Caco-2 (cell line): ENCODE data around the gene HERC5. TPM values are rescaled to one million over a fixed set of nuclear protein-coding genes. Genes with fewer than 3 reads are reported as not detected.
A peak's percentile ranks its signal among the peaks of the same experiment; 100 is the strongest.
"Not testable (repeated sequence)": the region's sequence is repeated elsewhere in the genome, so short reads cannot be mapped to it uniquely, and the experiment has no call there.

ENCODE experiments used
- BruUV-seq: library from RNA; stranded (reverse); fragments of 400-500 nt; replicated peaks from 2 replicates; lab custom pipeline; 2021; lab: Mats Ljungman, UMichigan
- CTCF ChIA-PET: fragments of 300-600 bp; sonication (Branson Sonifier 250); formaldehyde crosslinking; loops from one replicate; lab custom pipeline; 2022; ENCODE audit warnings: antibody characterized with exemption; lab: Charles Lee
- POLR2A ChIA-PET: fragments of 300-600 bp; sonication (Branson Sonifier 250); formaldehyde crosslinking; loops from one replicate; lab custom pipeline; 2022; ENCODE audit warnings: antibody characterized with exemption; lab: Charles Lee
- DNase-seq, 2 experiments: peaks; one replicate each; pipeline versions ENCODE4 v3.0.0 to v3.0.0-alpha.2; 2020 to 2022
- H3K27me3 ChIP-seq: replicated peaks from 2 replicates; pipeline ENCODE4 v1.6.0; 2011; ENCODE audit warnings: low read length; ENCODE audit not compliant: control insufficient read depth, insufficient read depth
- H3K36me3 ChIP-seq: 2 replicates; pipeline ENCODE4 v1.5.1; 2011; ENCODE audit warnings: low read length; ENCODE audit not compliant: control insufficient read depth, insufficient read depth
- H3K4me1 ChIP-seq: fragments of 250-450 bp; sonication (Bioruptor Pico); 2 replicates; pipeline ENCODE4 v1.5.1; 2020; ENCODE audit warnings: mild to moderate bottlenecking
- H3K4me3 ChIP-seq: 2 replicates; pipeline ENCODE4 v1.5.1; 2011; ENCODE audit warnings: low read depth, mild to moderate bottlenecking, control low read depth, low read length
- H3K9me3 ChIP-seq: fragments of 250-450 bp; sonication (Bioruptor Pico); 2 replicates; pipeline ENCODE4 v1.5.1; 2020; ENCODE audit warnings: mild to moderate bottlenecking, moderate library complexity
- H3K27ac Mint-ChIP-seq: one replicate; pipeline ENCODE4 v1.8.0; 2022; ENCODE audit warnings: mixed read lengths; ENCODE audit not compliant: unreplicated experiment
- H3K27me3 Mint-ChIP-seq: one replicate; pipeline ENCODE4 v1.8.0; 2022; ENCODE audit warnings: mixed read lengths; ENCODE audit not compliant: insufficient read depth, unreplicated experiment
- H3K36me3 Mint-ChIP-seq: one replicate; pipeline ENCODE4 v1.8.0; 2022; ENCODE audit warnings: mild to moderate bottlenecking, mixed read lengths; ENCODE audit not compliant: insufficient read depth, unreplicated experiment
- H3K4me1 Mint-ChIP-seq: one replicate; pipeline ENCODE4 v1.8.0; 2022; ENCODE audit warnings: low read depth, mixed read lengths; ENCODE audit not compliant: unreplicated experiment
- H3K4me3 Mint-ChIP-seq: one replicate; pipeline ENCODE4 v1.8.0; 2022; ENCODE audit warnings: mild to moderate bottlenecking, moderate library complexity, mixed read lengths; ENCODE audit not compliant: unreplicated experiment
- H3K9me3 Mint-ChIP-seq: one replicate; pipeline ENCODE4 v1.8.0; 2022; ENCODE audit warnings: mixed read lengths; ENCODE audit not compliant: unreplicated experiment
- intact Hi-C: fragments of 100-400 bp; cut with micrococcal nuclease; formaldehyde crosslinking; loops from one replicate; pipeline ENCODE4 v1.10.0; 2022; ENCODE audit not compliant: unreplicated experiment
- total RNA-seq: library from RNA; stranded (reverse); gene quantifications from 2 replicates; pipeline ENCODE4 v1.2.3, GENCODE V29; 2022
- TF ChIP-seq, protein P1 (sequence below), 2 experiments: fragments of 200-600 bp in 1 of 2; IDR thresholded peaks; 1 replicate in 1 of 2; 2 replicates in 1 of 2; pipeline versions ENCODE4 v1.5.1 to v1.8.0; 2011 to 2022; ENCODE audit warnings: antibody characterized with exemption in 1 of 2, control low read depth in 1 of 2, inconsistent platforms in 1 of 2, low read depth in 1 of 2, low read length in 1 of 2, mild to moderate bottlenecking in 1 of 2, moderate library complexity in 1 of 2; ENCODE audit not compliant: insufficient read depth in 1 of 2, severe bottlenecking in 1 of 2, unreplicated experiment in 1 of 2

HERC5 gene
- total RNA-seq, 1 experiment from 2014 or later: 5.6 TPM

DNA sequence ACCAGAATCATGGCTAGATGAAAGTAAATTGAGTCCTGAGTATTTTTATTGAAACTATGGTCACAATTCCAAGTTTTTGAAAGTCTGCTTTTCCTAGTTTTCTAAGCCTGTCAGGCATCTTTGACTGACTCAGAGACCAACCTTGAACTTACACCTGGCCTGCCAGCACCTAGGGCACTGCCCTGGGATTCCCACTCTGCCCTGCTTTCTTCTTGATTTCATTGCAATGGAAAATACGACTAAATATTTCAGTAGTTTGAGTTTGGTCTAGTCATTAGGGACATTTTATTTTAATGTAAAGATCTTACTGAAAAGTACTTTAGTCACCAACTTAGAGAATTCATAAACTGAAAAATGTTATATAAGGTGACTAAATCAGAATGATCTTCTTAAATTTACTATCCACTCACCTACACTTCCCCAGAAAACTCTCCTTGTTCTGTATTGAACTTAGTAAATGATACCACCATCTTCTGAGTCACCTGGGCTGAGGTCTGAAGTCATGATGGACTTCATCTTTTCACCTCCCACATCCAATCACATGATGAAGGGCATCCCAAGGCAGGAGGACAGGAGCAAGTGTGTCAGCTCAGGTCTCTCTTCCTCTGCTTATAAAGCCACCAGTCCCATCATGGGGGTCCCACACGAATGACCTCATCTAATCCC, 78.3 kb downstream of the HERC5 start:
- H3K36me3 ChIP-seq: no peaks in the 10 kb centered on the region
- Mint-ChIP-seq H3K4me3 (no peak overlapping the region), H3K27ac (no peak overlapping the region), H3K9me3 (no peaks in the 10 kb centered on the region), H3K4me1 (no peaks in the 10 kb centered on the region), H3K27me3 (peaks cover 3% of the 10 kb centered on the region), H3K36me3 (no peaks in the 10 kb centered on the region)
- CTCF ChIA-PET: interaction anchor here (2.1 kb wide), 1 partner anchor 124 kb away, joined by 5 read pairs; no protein-coding TSS in a partner anchor
- H3K27me3 ChIP-seq: no peaks in the 10 kb centered on the region
- no peaks in the 10 kb centered on the region for H3K9me3 ChIP-seq
- H3K4me3 ChIP-seq: no peak overlapping the region
- POLR2A ChIA-PET: no interaction called here
- H3K4me1 ChIP-seq: no peaks in the 10 kb centered on the region; the same call in 1 of the 2 replicates
- TF ChIP-seq, protein P1, sequence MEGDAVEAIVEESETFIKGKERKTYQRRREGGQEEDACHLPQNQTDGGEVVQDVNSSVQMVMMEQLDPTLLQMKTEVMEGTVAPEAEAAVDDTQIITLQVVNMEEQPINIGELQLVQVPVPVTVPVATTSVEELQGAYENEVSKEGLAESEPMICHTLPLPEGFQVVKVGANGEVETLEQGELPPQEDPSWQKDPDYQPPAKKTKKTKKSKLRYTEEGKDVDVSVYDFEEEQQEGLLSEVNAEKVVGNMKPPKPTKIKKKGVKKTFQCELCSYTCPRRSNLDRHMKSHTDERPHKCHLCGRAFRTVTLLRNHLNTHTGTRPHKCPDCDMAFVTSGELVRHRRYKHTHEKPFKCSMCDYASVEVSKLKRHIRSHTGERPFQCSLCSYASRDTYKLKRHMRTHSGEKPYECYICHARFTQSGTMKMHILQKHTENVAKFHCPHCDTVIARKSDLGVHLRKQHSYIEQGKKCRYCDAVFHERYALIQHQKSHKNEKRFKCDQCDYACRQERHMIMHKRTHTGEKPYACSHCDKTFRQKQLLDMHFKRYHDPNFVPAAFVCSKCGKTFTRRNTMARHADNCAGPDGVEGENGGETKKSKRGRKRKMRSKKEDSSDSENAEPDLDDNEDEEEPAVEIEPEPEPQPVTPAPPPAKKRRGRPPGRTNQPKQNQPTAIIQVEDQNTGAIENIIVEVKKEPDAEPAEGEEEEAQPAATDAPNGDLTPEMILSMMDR (IDR thresholded peaks at IDR 0.05; ENCODE audit: insufficient read depth in 1 of 2, low read depth in 1 of 2, low read length in 1 of 2, severe bottlenecking in 1 of 2, unreplicated experiment in 1 of 2): no peak
- BruUV-seq: no TSS peak
- DNase-seq: no peak
- intact Hi-C loops: loop anchor here (5.0 to 10.0 kb wide), 2 partner anchors 57 to 260 kb away; partner anchors contain the start of gene HERC3

DNA sequence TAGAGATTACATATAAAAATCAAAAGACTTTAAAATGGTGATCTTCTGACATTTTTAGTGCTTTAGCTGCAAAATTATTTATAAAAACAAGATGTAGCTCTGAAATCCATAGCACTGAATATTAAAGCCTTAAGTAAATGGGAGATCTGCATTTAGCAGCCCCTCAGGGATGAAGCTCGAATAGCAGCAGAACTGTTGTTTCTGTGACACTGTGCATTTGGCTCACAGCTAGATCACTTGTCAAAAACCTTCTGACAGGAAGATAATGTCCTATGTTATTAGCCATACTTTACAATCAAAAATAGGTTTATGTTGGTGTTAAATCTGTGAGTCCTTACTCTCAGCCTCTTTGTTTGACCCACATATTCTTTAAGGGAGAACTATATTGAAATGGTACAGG, 80.8 kb downstream of the HERC5 start:
- H3K27me3 ChIP-seq: no peaks in the 10 kb centered on the region
- intact Hi-C loops: loop anchor here (5.0 to 10.0 kb wide), 2 partner anchors 55 to 257 kb away; partner anchors contain the start of gene HERC3
- no peaks in the 10 kb centered on the region for H3K4me1 Mint-ChIP-seq
- no peaks in the 10 kb centered on the region for H3K36me3 ChIP-seq
- H3K4me3 ChIP-seq: no peak overlapping the region
- no TSS peak for BruUV-seq
- no peaks in the 10 kb centered on the region for H3K36me3 Mint-ChIP-seq
- H3K4me1 ChIP-seq: no peaks in the 10 kb centered on the region; the same call in 1 of the 2 replicates
- H3K27ac Mint-ChIP-seq: no peak overlapping the region
- no peaks in the 10 kb centered on the region for H3K9me3 Mint-ChIP-seq
- DNase-seq: no peak
- TF ChIP-seq, protein P1 (IDR thresholded peaks at IDR 0.05; ENCODE audit: insufficient read depth in 1 of 2, low read depth in 1 of 2, low read length in 1 of 2, severe bottlenecking in 1 of 2, unreplicated experiment in 1 of 2): no peak
- peaks cover 6% of the 10 kb centered on the region for H3K27me3 Mint-ChIP-seq
- POLR2A ChIA-PET: no interaction called here
- H3K9me3 ChIP-seq: no peaks in the 10 kb centered on the region
- H3K4me3 Mint-ChIP-seq: no peak overlapping the region
- CTCF ChIA-PET: interaction anchor here (1.3 to 1.5 kb wide), 2 partner anchors 122 to 123 kb away, joined by 3 to 8 read pairs; no protein-coding TSS in a partner anchor

DNA sequence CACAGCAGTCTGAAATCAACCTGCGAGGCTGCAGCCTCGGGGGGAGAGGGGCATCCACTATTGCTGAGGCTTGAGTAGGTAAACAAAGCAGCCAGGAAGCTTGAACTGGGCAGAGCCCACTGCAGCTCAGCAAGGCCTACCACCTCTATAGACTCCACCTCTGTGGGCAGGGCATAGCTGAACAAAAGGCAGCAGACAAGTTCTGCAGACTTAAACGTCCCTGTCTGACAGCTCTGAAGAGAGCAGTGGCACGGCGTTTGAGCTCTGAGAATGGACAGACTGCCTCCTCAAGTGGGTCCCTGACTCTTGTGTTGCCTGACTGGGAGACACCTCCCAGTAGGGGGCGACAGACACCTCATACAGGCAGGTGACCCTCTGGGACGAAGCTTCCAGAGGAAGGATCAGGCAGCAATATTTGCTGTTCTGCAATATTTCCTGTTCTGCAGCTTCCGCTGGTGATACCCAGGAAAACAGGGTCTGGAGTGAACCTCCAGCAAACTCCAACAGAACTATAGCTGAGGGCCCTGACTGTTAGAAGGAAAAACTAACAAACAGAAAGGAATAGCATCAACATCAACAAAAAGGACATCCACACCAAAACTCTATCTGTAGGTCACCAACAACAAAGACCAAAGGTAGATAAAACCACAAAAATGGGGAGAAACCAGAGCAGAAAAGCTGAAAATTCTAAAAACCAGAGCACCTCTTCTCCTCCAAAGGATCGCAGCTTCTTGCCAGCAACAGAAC, 82.6 kb downstream of the HERC5 start:
- ChIA-PET POLR2A (interaction anchor here (1.0 kb wide), 1 partner anchor 120 kb away, joined by 4 read pairs; no protein-coding TSS in a partner anchor), CTCF (interaction anchor here (0.7 to 2.5 kb wide), 7 partner anchors 11 to 263 kb away, joined by 3 to 68 read pairs (median 5); no protein-coding TSS in a partner anchor)
- H3K27ac Mint-ChIP-seq, H3K27me3 ChIP-seq, H3K4me3 ChIP-seq, H3K9me3 ChIP-seq, H3K4me3 Mint-ChIP-seq, BruUV-seq, H3K4me1 Mint-ChIP-seq, H3K36me3 Mint-ChIP-seq, H3K27me3 Mint-ChIP-seq, H3K9me3 Mint-ChIP-seq, H3K4me1 ChIP-seq, H3K36me3 ChIP-seq: not testable (repeated sequence)
- intact Hi-C loops: loop anchor here (1.0 to 10.0 kb wide), 3 partner anchors 53 to 255 kb away; partner anchors contain the start of gene HERC3
- TF ChIP-seq, protein P1 (IDR thresholded peaks at IDR 0.05; ENCODE audit: insufficient read depth in 1 of 2, low read depth in 1 of 2, low read length in 1 of 2, severe bottlenecking in 1 of 2, unreplicated experiment in 1 of 2): peak; percentile 44 to 60
- DNase-seq: peak; percentile 79 to 86
